Loucy (cell line): Measurements from ENCODE around the gene GRID2.

Experiments
- H2AFZ ChIP-seq: fragments of 200-600 bp; sonication (generic); 2 replicates; pipeline ENCODE4 v1.6.0; 2016; ENCODE audit warnings: antibody characterized with exemption, mild to moderate bottlenecking, low read length, moderate library complexity
- H3F3A ChIP-seq: fragments of 200-600 bp; 2 replicates; pipeline ENCODE4 v1.6.0; 2016; ENCODE audit warnings: antibody characterized with exemption, low read depth, mild to moderate bottlenecking
- H3K27me3 ChIP-seq: fragments of 200-600 bp; sonication (generic); 2 replicates; pipeline ENCODE4 v1.6.1; 2014; ENCODE audit warnings: low read length, mild to moderate bottlenecking; ENCODE audit not compliant: insufficient read depth, poor library complexity, severe bottlenecking
- H3K36me3 ChIP-seq: fragments of 200-600 bp; sonication (generic); 2 replicates; pipeline ENCODE4 v1.6.1; 2016; ENCODE audit warnings: low read length; ENCODE audit not compliant: insufficient read depth
- H3K4me1 ChIP-seq: fragments of 200-600 bp; sonication (generic); 2 replicates; pipeline ENCODE4 v1.5.1; 2014; ENCODE audit warnings: low read length, mild to moderate bottlenecking; ENCODE audit not compliant: insufficient read depth, poor library complexity, severe bottlenecking
- H3K4me2 ChIP-seq: fragments of 200-600 bp; sonication (generic); 2 replicates; pipeline ENCODE4 v1.6.0; 2014; ENCODE audit warnings: antibody characterized with exemption, low read length, low read depth, mild to moderate bottlenecking; ENCODE audit not compliant: poor library complexity, severe bottlenecking
- H3K4me3 ChIP-seq: fragments of 200-600 bp; sonication (generic); 2 replicates; pipeline ENCODE4 v1.5.1; 2014; ENCODE audit warnings: low read length, mild to moderate bottlenecking, mixed read lengths; ENCODE audit not compliant: poor library complexity, severe bottlenecking
- H3K79me2 ChIP-seq: fragments of 200-600 bp; sonication (generic); 2 replicates; pipeline ENCODE4 v1.6.1; 2014; ENCODE audit warnings: low read length; ENCODE audit not compliant: insufficient read depth
- H3K9ac ChIP-seq: fragments of 200-600 bp; sonication (generic); 2 replicates; pipeline ENCODE4 v1.6.0; 2014; ENCODE audit warnings: mild to moderate bottlenecking, low read depth, low read length, moderate library complexity; ENCODE audit not compliant: poor library complexity, severe bottlenecking
- H3K9me2 ChIP-seq: fragments of 200-600 bp; sonication (generic); replicated peaks from 2 replicates; pipeline ENCODE4 v1.6.1; 2016; ENCODE audit warnings: low read depth, low read length, mixed read lengths
- H3K9me3 ChIP-seq: fragments of 200-600 bp; sonication (generic); 2 replicates; pipeline ENCODE4 v1.6.1; 2014; ENCODE audit warnings: mild to moderate bottlenecking, antibody characterized with exemption, low read length, low read depth; ENCODE audit not compliant: insufficient read depth
- H4K20me1 ChIP-seq: fragments of 200-600 bp; sonication (generic); 2 replicates; pipeline ENCODE4 v1.6.0; 2014; ENCODE audit warnings: antibody characterized with exemption, low read length, mild to moderate bottlenecking; ENCODE audit not compliant: insufficient read depth, poor library complexity, severe bottlenecking
- EZH2phosphoT487 ChIP-seq: fragments of 200-600 bp; IDR thresholded peaks from 2 replicates; pipeline ENCODE4 v1.6.1; 2018; ENCODE audit warnings: antibody characterized with exemption, mild to moderate bottlenecking, moderate library complexity, borderline replicate concordance
- TF ChIP-seq, protein P1 (sequence below): fragments of 200-600 bp; sonication (generic); conservative IDR thresholded peaks from 2 replicates; pipeline ENCODE4 v1.5.1; 2014; ENCODE audit warnings: mild to moderate bottlenecking, antibody characterized with exemption, low read length

Gene GRID2

DNA sequence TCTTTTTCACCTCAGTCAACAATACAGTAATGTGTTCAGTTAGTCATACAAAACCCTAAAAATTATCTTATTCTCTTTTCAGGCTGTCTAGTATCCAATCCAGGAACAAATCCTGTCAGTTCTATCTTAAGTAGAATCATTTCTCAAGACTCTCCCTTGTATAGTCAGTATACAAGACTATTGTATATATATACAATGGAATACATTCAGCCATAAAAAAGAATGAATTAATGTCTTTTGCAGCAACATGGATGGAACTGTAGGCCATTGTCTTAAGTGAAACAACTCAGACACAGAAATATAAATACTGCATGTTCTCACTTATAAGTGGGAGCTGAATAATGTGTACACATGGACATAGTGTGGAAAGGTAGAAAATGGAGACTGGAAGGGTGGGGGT, 1023.6 kb downstream of the GRID2 start:
- Histone ChIP-seq H3K36me3 (no peaks in the 10 kb centered on the region), H3K9me2 (no peaks in the 10 kb centered on the region), H4K20me1 (no peaks in the 10 kb centered on the region), H3F3A (no peaks in the 10 kb centered on the region), H3K27me3 (no peaks in the 10 kb centered on the region), H3K4me3 (no peak overlapping the region), H3K79me2 (no peaks in the 10 kb centered on the region), H3K9me3 (no peaks in the 10 kb centered on the region), H3K4me2 (no peak overlapping the region), H3K9ac (no peak overlapping the region), H2AFZ (no peak overlapping the region), H3K4me1 (no peaks in the 10 kb centered on the region)
- TF ChIP-seq, protein P1, sequence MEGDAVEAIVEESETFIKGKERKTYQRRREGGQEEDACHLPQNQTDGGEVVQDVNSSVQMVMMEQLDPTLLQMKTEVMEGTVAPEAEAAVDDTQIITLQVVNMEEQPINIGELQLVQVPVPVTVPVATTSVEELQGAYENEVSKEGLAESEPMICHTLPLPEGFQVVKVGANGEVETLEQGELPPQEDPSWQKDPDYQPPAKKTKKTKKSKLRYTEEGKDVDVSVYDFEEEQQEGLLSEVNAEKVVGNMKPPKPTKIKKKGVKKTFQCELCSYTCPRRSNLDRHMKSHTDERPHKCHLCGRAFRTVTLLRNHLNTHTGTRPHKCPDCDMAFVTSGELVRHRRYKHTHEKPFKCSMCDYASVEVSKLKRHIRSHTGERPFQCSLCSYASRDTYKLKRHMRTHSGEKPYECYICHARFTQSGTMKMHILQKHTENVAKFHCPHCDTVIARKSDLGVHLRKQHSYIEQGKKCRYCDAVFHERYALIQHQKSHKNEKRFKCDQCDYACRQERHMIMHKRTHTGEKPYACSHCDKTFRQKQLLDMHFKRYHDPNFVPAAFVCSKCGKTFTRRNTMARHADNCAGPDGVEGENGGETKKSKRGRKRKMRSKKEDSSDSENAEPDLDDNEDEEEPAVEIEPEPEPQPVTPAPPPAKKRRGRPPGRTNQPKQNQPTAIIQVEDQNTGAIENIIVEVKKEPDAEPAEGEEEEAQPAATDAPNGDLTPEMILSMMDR = no peak
- TF ChIP-seq EZH2phosphoT487 = no peak

DNA sequence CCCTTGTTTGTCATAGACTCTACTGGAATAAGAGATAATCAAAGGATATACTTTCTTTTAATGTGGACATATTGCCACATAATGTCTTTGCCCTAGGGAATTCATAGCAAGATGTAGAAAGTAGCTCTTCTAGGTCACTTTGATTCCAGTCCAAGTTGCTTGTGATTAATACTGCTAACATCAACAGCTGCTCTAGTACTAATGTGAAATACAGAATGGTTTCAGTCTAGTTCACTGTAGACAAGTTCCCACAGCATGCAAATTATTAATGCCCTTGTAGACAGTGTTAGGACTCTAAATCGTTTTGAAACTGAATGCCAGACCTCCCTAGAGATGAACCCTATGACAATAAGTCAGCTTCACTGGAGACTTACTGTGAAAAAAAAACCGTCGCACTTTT, 1030.2 kb downstream of the GRID2 start:
- no peaks in the 10 kb centered on the region for H4K20me1 ChIP-seq
- H3F3A ChIP-seq = no peaks in the 10 kb centered on the region
- no peaks in the 10 kb centered on the region for H3K79me2 ChIP-seq
- no peak overlapping the region for H3K4me3 ChIP-seq
- no peak overlapping the region for H3K4me2 ChIP-seq
- H3K9ac ChIP-seq = no peak overlapping the region
- H3K9me2 ChIP-seq = no peaks in the 10 kb centered on the region
- no peaks in the 10 kb centered on the region for H3K9me3 ChIP-seq
- TF ChIP-seq, protein P1 = no peak
- no peak for TF ChIP-seq EZH2phosphoT487
- H2AFZ ChIP-seq = no peak overlapping the region
- no peaks in the 10 kb centered on the region for H3K36me3 ChIP-seq
- H3K27me3 ChIP-seq = no peaks in the 10 kb centered on the region
- H3K4me1 ChIP-seq = no peaks in the 10 kb centered on the region

DNA sequence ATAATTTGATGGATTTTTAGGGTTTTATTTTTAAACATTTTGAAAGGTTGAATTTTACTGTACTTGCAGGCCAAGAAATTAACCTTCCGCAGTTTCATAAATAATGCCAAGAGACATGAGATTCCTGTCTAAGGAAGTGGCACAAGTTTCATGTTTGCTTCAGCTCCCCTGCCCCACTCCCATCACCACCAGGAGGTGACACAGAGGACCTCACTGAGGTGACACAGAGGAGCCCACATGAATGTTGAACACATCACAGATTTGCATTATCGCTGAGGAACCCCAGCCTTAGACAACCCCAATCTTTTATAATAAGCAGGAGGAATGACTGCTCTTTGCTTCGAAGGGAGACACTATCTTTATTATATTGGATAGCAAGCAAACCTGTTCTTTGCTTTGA, 1033.4 kb downstream of the GRID2 start:
- Histone ChIP-seq H3K4me2 (no peak overlapping the region), H3F3A (no peaks in the 10 kb centered on the region), H3K9me3 (no peaks in the 10 kb centered on the region), H3K4me3 (no peak overlapping the region), H3K79me2 (no peaks in the 10 kb centered on the region), H3K36me3 (no peaks in the 10 kb centered on the region), H2AFZ (no peak overlapping the region), H3K27me3 (no peaks in the 10 kb centered on the region), H4K20me1 (no peaks in the 10 kb centered on the region), H3K9ac (no peak overlapping the region), H3K9me2 (no peaks in the 10 kb centered on the region), H3K4me1 (no peaks in the 10 kb centered on the region)
- TF ChIP-seq EZH2phosphoT487 = no peak
- TF ChIP-seq, protein P1 = 0 out of 2 replicates have a peak, but pooled peaks have one; percentile 12
